H1 (cell line): Measurements from ENCODE around the gene GPR61. TPM values are rescaled to one million over a fixed set of nuclear protein-coding genes. Genes with fewer than 3 reads are reported as not detected.

ENCODE experiments used
- CTCF ChIA-PET: fragments of 300-600 bp; sonication (Branson Sonifier 250); formaldehyde crosslinking; loops from one replicate; lab custom pipeline; 2021; ENCODE audit not compliant: partially characterized antibody; lab: Charles Lee
- POLR2A ChIA-PET: fragments of 300-600 bp; sonication (Branson Sonifier 250); formaldehyde crosslinking; loops from one replicate; lab custom pipeline; 2021; ENCODE audit warnings: inconsistent platforms; ENCODE audit not compliant: partially characterized antibody; lab: Charles Lee
- DNase-seq, 2 experiments: peaks; one replicate each; pipeline versions ENCODE4 v3.0.0 to v3.0.0-alpha.2; 2010 to 2022; ENCODE audit warnings: low spot score in 2 of 2, low read depth in 1 of 2, mixed read lengths in 1 of 2
- FAIRE-seq: peaks from 2 replicates; lab custom pipeline; 2011; peaks lifted over from hg19 to GRCh38; lab: Jason Lieb, UNC
- H2AFZ ChIP-seq: 2 replicates; pipeline ENCODE4 v1.8.1; 2012; ENCODE audit warnings: low read length, inconsistent platforms
- H2AK5ac ChIP-seq: 2 replicates; pipeline ENCODE4 v1.6.1; 2013; ENCODE audit warnings: low read depth, low read length
- H2BK120ac ChIP-seq: replicated peaks from 2 replicates; pipeline ENCODE3; 2013; ENCODE audit warnings: low read depth, low read length, inconsistent platforms
- H2BK12ac ChIP-seq: 2 replicates; pipeline ENCODE4 v1.6.1; 2013; ENCODE audit warnings: low read depth, low read length
- H2BK15ac ChIP-seq: 2 replicates; pipeline ENCODE4 v1.6.1; 2013; ENCODE audit warnings: low read length
- H2BK20ac ChIP-seq: 2 replicates; pipeline ENCODE4 v1.6.1; 2013; ENCODE audit warnings: low read length
- H2BK5ac ChIP-seq: 2 replicates; pipeline ENCODE4 v1.6.1; 2013; ENCODE audit warnings: low read depth, low read length
- H3K14ac ChIP-seq: 2 replicates; pipeline ENCODE4 v1.6.1; 2013; ENCODE audit warnings: inconsistent platforms; ENCODE audit not compliant: insufficient read length
- H3K18ac ChIP-seq: 2 replicates; pipeline ENCODE4 v1.6.1; 2013; ENCODE audit warnings: low read length; ENCODE audit errors: extremely low read depth
- H3K23ac ChIP-seq: 2 replicates; pipeline ENCODE4 v1.6.1; 2013; ENCODE audit warnings: inconsistent platforms; ENCODE audit not compliant: insufficient read length
- H3K23me2 ChIP-seq: 2 replicates; pipeline ENCODE4 v1.6.1; 2013; ENCODE audit warnings: low read depth, low read length
- H3K27ac ChIP-seq: 2 replicates; pipeline ENCODE4 v1.6.1; 2011; ENCODE audit warnings: low read depth, low read length, inconsistent platforms
- H3K27me3 ChIP-seq, 4 experiments: replicated peaks in 1 of 4; 1 replicate in 1 of 4; 2 replicates in 3 of 4; pipeline versions ENCODE4 v1.6.1 to v1.8.1; 2011 to 2013; ENCODE audit warnings: low read length in 3 of 4, mild to moderate bottlenecking in 3 of 4, inconsistent platforms in 2 of 4, mixed read lengths in 2 of 4, moderate library complexity in 1 of 4; ENCODE audit not compliant: control insufficient read depth in 3 of 4, insufficient read depth in 3 of 4; ENCODE audit errors: extremely low read depth in 1 of 4
- H3K36me3 ChIP-seq, 4 experiments: 2 replicates each; pipeline versions ENCODE4 v1.6.1 to v1.8.1; 2011 to 2013; ENCODE audit warnings: mild to moderate bottlenecking in 4 of 4, low read length in 3 of 4, moderate library complexity in 2 of 4, control low read depth in 1 of 4, inconsistent platforms in 1 of 4; ENCODE audit not compliant: insufficient read depth in 4 of 4, control insufficient read depth in 2 of 4
- H3K4ac ChIP-seq: replicated peaks from 2 replicates; pipeline ENCODE3; 2013; ENCODE audit warnings: low read length, low read depth, mixed read lengths, inconsistent platforms; ENCODE audit not compliant: insufficient read length
- H3K4me1 ChIP-seq, 4 experiments: replicated peaks in 1 of 4; 1 replicate in 1 of 4; 2 replicates in 3 of 4; pipeline versions ENCODE4 v1.6.1 to v1.8.1; 2011 to 2013; ENCODE audit warnings: low read length in 3 of 4, inconsistent platforms in 2 of 4, mixed read lengths in 1 of 4; ENCODE audit not compliant: insufficient read depth in 4 of 4, control insufficient read depth in 3 of 4
- H3K4me2 ChIP-seq, 2 experiments: 2 replicates each; pipeline versions ENCODE4 v1.6.1 to v1.8.1; 2011 to 2013; ENCODE audit warnings: low read depth in 2 of 2, low read length in 2 of 2, control low read depth in 1 of 2, inconsistent platforms in 1 of 2, mild to moderate bottlenecking in 1 of 2; ENCODE audit not compliant: insufficient read depth in 1 of 2
- H3K4me3 ChIP-seq, 4 experiments: fragments of 200-600, 300-600 bp in 1 of 4; sonication (generic), shearing (Covaris generic), sonication (Bioruptor Twin) in 1 of 4; 2 replicates each; pipeline versions ENCODE4 v1.5.1 to v1.8.1; 2011 to 2016; ENCODE audit warnings: low read length in 4 of 4, low read depth in 3 of 4, control low read depth in 2 of 4, inconsistent platforms in 2 of 4, mild to moderate bottlenecking in 2 of 4, mixed read lengths in 1 of 4, moderate library complexity in 1 of 4; ENCODE audit not compliant: insufficient read depth in 2 of 4; ENCODE audit errors: extremely low read depth in 1 of 4
- H3K56ac ChIP-seq: replicated peaks from 2 replicates; pipeline ENCODE3; 2013; ENCODE audit warnings: low read depth, mild to moderate bottlenecking, mixed read lengths, low read length, inconsistent platforms; ENCODE audit not compliant: insufficient read length
- H3K79me1 ChIP-seq: 2 replicates; pipeline ENCODE4 v1.6.1; 2013; ENCODE audit warnings: low read depth, low read length, control low read depth
- H3K79me2 ChIP-seq, 2 experiments: 2 replicates each; pipeline versions ENCODE4 v1.6.1 to v1.8.1; 2012 to 2013; ENCODE audit warnings: low read length in 2 of 2, mild to moderate bottlenecking in 2 of 2, inconsistent platforms in 1 of 2; ENCODE audit not compliant: insufficient read depth in 2 of 2, control insufficient read depth in 1 of 2
- H3K9ac ChIP-seq, 4 experiments: replicated peaks in 1 of 4; 1 replicate in 1 of 4; 2 replicates in 3 of 4; pipeline versions ENCODE4 v1.6.1 to v1.8.1; 2011 to 2013; ENCODE audit warnings: low read depth in 3 of 4, low read length in 3 of 4, control low read depth in 2 of 4, mild to moderate bottlenecking in 2 of 4, moderate library complexity in 2 of 4, inconsistent platforms in 1 of 4; ENCODE audit errors: extremely low read depth in 1 of 4
- H3K9me3 ChIP-seq, 2 experiments: 2 replicates each; pipeline versions ENCODE4 v1.6.1 to v1.8.1; 2012 to 2013; ENCODE audit warnings: mild to moderate bottlenecking in 2 of 2, moderate library complexity in 2 of 2, control low read depth in 1 of 2, inconsistent platforms in 1 of 2, low read depth in 1 of 2, low read length in 1 of 2, mixed read lengths in 1 of 2; ENCODE audit not compliant: insufficient read depth in 2 of 2
- H4K20me1 ChIP-seq, 2 experiments: replicated peaks in 1 of 2; 2 replicates each; pipeline versions ENCODE3 to v1.8.1; 2011 to 2013; ENCODE audit warnings: inconsistent platforms in 2 of 2, low read length in 2 of 2, mild to moderate bottlenecking in 1 of 2; ENCODE audit not compliant: insufficient read depth in 2 of 2, control insufficient read depth in 1 of 2
- H4K5ac ChIP-seq: 2 replicates; pipeline ENCODE4 v1.6.1; 2013; ENCODE audit warnings: low read length, low read depth, mixed read lengths, inconsistent platforms; ENCODE audit not compliant: insufficient read length
- H4K8ac ChIP-seq: 2 replicates; pipeline ENCODE4 v1.8.0; 2013; ENCODE audit warnings: mild to moderate bottlenecking, moderate library complexity, low read length, inconsistent platforms; ENCODE audit not compliant: insufficient read depth; ENCODE audit errors: extremely low read depth
- H4K91ac ChIP-seq: replicated peaks from 2 replicates; pipeline ENCODE3; 2013; ENCODE audit warnings: low read length, mixed read lengths, inconsistent platforms; ENCODE audit not compliant: insufficient read length
- CREB1 ChIP-seq: IDR thresholded peaks from 2 replicates; pipeline ENCODE4 v1.6.1; 2012; ENCODE audit warnings: inconsistent platforms
- RBBP5 ChIP-seq: IDR thresholded peaks from 2 replicates; pipeline ENCODE4 v1.7.1; 2012; ENCODE audit warnings: low read depth, mild to moderate bottlenecking, inconsistent platforms, low read length, moderate library complexity, borderline replicate concordance
- WGBS, 2 experiments: shearing (Covaris generic) in 1 of 2; methylation state at CpG; one replicate each; pipeline versions ENCODE4 v1.1.6 to v1.1.7; 2013 to 2015; ENCODE audit warnings: low lambda C conversion rate in 2 of 2, mixed read lengths in 2 of 2, inconsistent platforms in 1 of 2, low coverage in 1 of 2, missing lambda C conversion rate in 1 of 2; ENCODE audit not compliant: insufficient replicate concordance in 2 of 2, insufficient coverage in 1 of 2, insufficient read length in 1 of 2; ENCODE audit errors: extremely low coverage in 1 of 2, missing lambda C conversion rate in 1 of 2; 5-methylcytosine and 5-hydroxymethylcytosine counted together
- polyA plus RNA-seq, 7 experiments: library from polyadenylated mRNA; depleted of rRNA in 3 of 7; stranded (reverse) in 5 of 7; unstranded in 2 of 7; fragments of >200 nt in 5 of 7; fragments of 200-250 nt in 2 of 7; gene quantifications; 1 replicate in 5 of 7; 2 replicates in 1 of 7; 4 replicates in 1 of 7; pipeline versions ENCODE4 v1.2.1 to v1.2.3, GENCODE V29; 2011 to 2013; ENCODE audit warnings: missing spikeins in 2 of 7, mixed read lengths in 2 of 7
- total RNA-seq: library from RNA; stranded (reverse); fragmentation: NEBNext Ultra II Directional; extraction: Animal tissue kit (Norgen Biotek cat#: 25700); gene quantifications from 2 replicates; pipeline ENCODE4 v1.2.1, GENCODE V29; 2021

The GPR61 gene
- total and polyA plus RNA-seq, 2 of the 8 experiments (the other 6 are each of a cell fraction or from before 2014, with no cell fraction given) = 0.41 to 0.53 TPM

DNA sequence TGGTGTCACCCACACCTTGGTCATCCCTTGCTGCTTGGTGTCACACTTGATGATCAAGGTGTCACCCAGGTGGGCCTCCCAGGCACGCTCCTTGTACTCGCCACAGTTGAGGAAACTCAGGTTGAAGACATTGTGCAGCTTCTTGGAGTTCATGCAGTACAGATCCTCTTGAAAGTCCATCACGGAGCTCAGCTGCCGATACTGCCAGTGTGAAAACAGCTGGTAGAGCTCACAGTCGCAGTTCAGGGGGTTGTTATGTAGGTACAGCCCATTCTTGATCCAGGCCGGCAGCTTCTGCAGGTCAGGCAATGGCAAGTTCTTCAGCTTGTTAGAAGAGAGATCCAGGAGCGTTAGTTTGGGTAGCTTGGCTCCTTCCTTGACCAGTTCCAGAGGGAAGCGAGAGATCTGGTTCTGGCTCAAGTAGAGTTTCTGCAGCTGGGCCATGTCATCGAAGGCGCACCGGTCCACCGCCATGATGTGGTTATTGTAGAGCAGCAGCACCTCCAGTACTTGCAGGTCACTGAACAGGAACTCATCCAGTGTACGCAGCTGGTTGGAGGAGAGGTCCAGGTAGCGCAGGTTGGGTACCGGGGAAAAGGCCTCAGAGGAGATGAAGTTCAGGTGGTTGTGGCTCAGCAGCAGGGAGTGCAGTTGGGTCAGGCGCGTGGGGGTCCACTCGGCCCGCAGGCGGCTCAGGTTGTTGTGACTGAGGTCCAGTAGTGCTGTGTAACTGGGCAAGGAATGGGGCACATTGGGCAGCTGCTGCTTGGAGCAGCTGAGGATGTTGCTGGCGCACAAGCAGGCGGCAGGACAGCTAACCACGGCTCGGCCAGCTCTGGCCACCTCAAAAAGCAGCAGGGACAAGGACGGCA is 31.4 kb upstream of the GPR61 start:
- Histone ChIP-seq H2BK12ac (no peak overlapping the region), H3K4me3 (no peak overlapping the region; a peak in 1 of 8 replicates), H3K23me2 (peaks cover 10% of the 10 kb centered on the region), H3K27ac (no peak overlapping the region), H3K9me3 (no peaks in the 10 kb centered on the region), H3K14ac (no peak overlapping the region), H3K79me2 (no peaks in the 10 kb centered on the region), H3K27me3 (peaks cover 0 to 23% (median 15%) of the 10 kb centered on the region in 4 experiments; a peak in 6 of 7 replicates), H2BK20ac (no peak overlapping the region), H4K8ac (0 out of 2 replicates have a peak overlapping the region, but pooled peaks have one; percentile 18), H3K36me3 (no peaks in the 10 kb centered on the region), H3K79me1 (no peaks in the 10 kb centered on the region), H3K18ac (no peak overlapping the region), H4K5ac (no peak overlapping the region), H3K23ac (no peak overlapping the region), H3K9ac (no peak overlapping the region), H2BK120ac (no peak overlapping the region), H4K20me1 (peaks cover 2 to 7% of the 10 kb centered on the region in 2 experiments), H2BK5ac (no peak overlapping the region), H3K4me2 (peak overlapping the region in 1 of 2 experiments; percentile 97; a peak in 1 of 4 replicates), H2BK15ac (no peak overlapping the region), H3K56ac (no peak overlapping the region), H4K91ac (peak overlapping the region; percentile 35), H3K4ac (no peak overlapping the region), H2AFZ (no peak overlapping the region), H2AK5ac (no peak overlapping the region; the same call in 1 of the 2 replicates), H3K4me1 (peaks cover 0 to 7% (median 3%) of the 10 kb centered on the region in 4 experiments; a peak in 1 of 7 replicates)
- ChIA-PET POLR2A (interaction anchor here (1.5 to 1.9 kb wide), 4 partner anchors 7 to 83 kb away, joined by 3 to 7 read pairs (median 4); no protein-coding TSS in a partner anchor), CTCF (interaction anchor here (1.1 to 43.7 kb wide), 5 partner anchors 1 to 476 kb away, joined by 3 to 1755 read pairs (median 666); partner anchors contain the start of genes AHCYL1, AMIGO1, ATXN7L2 and CYB561D1)
- WGBS, 2 experiments = 94% methylated on average over 25 of the region's 25 CpGs; no CpG with 5 or more reads in 1 of the 2 experiments
- no peak for TF ChIP-seq CREB1
- no peak for TF ChIP-seq RBBP5
- no peak for FAIRE-seq
- DNase-seq = no peak
